CD4-positive, alpha-beta memory T cell (primary cell): ENCODE measurements around the gene SLC2A10. TPM values are rescaled to one million over a fixed set of nuclear protein-coding genes. Genes with fewer than 3 reads are reported as not detected.
A peak's percentile ranks its signal among the peaks of the same experiment; 100 is the strongest.

Experiments
- CTCF ChIA-PET: fragments of 350-600 bp; sonication (Branson Sonifier 250); formaldehyde crosslinking; loops from one replicate; lab custom pipeline; 2021; ENCODE audit warnings: inconsistent platforms; ENCODE audit not compliant: partially characterized antibody; lab: Charles Lee
- POLR2A ChIA-PET: fragments of 350-600 bp; sonication (Branson Sonifier 250); formaldehyde crosslinking; loops from one replicate; lab custom pipeline; 2021; ENCODE audit not compliant: partially characterized antibody; lab: Charles Lee
- DNase-seq, 5 donors: peaks; one replicate each; pipeline versions ENCODE4 v3.0.0 to v3.0.0-alpha.2; 2020 to 2022; ENCODE audit warnings: mixed read lengths in 1 of 5
- H3K27ac ChIP-seq: one replicate; pipeline ENCODE4 v1.7.0; 2013; ENCODE audit warnings: low read depth, low read length
- H3K27me3 ChIP-seq: 2 replicates; pipeline ENCODE4 v1.7.0; 2013; ENCODE audit warnings: mild to moderate bottlenecking, low read length, moderate library complexity; ENCODE audit not compliant: insufficient read depth
- H3K36me3 ChIP-seq: 2 replicates; pipeline ENCODE4 v1.7.0; 2013; ENCODE audit warnings: mild to moderate bottlenecking, low read length, moderate library complexity; ENCODE audit not compliant: insufficient read depth
- H3K4me1 ChIP-seq: 2 replicates; pipeline ENCODE4 v1.7.0; 2013; ENCODE audit warnings: mild to moderate bottlenecking, low read length, moderate library complexity; ENCODE audit not compliant: insufficient read depth
- H3K4me3 ChIP-seq, 2 donors: one replicate each; pipeline ENCODE4 v1.7.0; 2013; ENCODE audit warnings: low read length in 2 of 2, mild to moderate bottlenecking in 1 of 2
- H3K9me3 ChIP-seq, 2 donors: one replicate each; pipeline ENCODE4 v1.7.0; 2013; ENCODE audit warnings: low read length in 2 of 2, control low read depth in 1 of 2; ENCODE audit not compliant: control insufficient read depth in 1 of 2
- H3K27ac Mint-ChIP-seq, 7 donors: one replicate each; pipeline ENCODE4 v1.8.0; 2020 to 2021; ENCODE audit warnings: mixed read lengths in 7 of 7, mild to moderate bottlenecking in 6 of 7, inconsistent platforms in 3 of 7, moderate library complexity in 3 of 7
- H3K27me3 Mint-ChIP-seq, 2 donors: one replicate each; pipeline ENCODE4 v1.8.0; 2020 to 2021; ENCODE audit warnings: mixed read lengths in 2 of 2
- H3K36me3 Mint-ChIP-seq, 2 donors: one replicate each; pipeline ENCODE4 v1.8.0; 2020 to 2021; ENCODE audit warnings: mixed read lengths in 2 of 2, inconsistent platforms in 1 of 2, mild to moderate bottlenecking in 1 of 2
- H3K4me1 Mint-ChIP-seq, 4 donors: one replicate each; pipeline ENCODE4 v1.8.0; 2020 to 2021; ENCODE audit warnings: mixed read lengths in 4 of 4, mild to moderate bottlenecking in 1 of 4
- H3K4me3 Mint-ChIP-seq, 8 donors: one replicate each; pipeline ENCODE4 v1.8.0; 2020 to 2021; ENCODE audit warnings: mixed read lengths in 8 of 8, mild to moderate bottlenecking in 7 of 8, moderate library complexity in 6 of 8, inconsistent platforms in 3 of 8
- H3K9me3 Mint-ChIP-seq, 8 donors: one replicate each; pipeline ENCODE4 v1.8.0; 2020 to 2021; ENCODE audit warnings: mixed read lengths in 8 of 8, mild to moderate bottlenecking in 5 of 8, inconsistent platforms in 3 of 8, moderate library complexity in 1 of 8
- intact Hi-C: fragments of 100-400 bp; cut with micrococcal nuclease; formaldehyde crosslinking; loops from one replicate; pipeline ENCODE4 v1.15.1; 2023
- polyA plus RNA-seq, 2 donors: library from polyadenylated mRNA; unstranded; fragments of 300-500 nt; fragmentation: Illumina TruSeq; gene quantifications; one replicate each; pipeline ENCODE4 v1.2.3, GENCODE V29; 2021
- total RNA-seq, 2 experiments: library from RNA; stranded (reverse); gene quantifications; one replicate each; pipeline ENCODE4 v1.2.3, GENCODE V29; 2021

The SLC2A10 gene
- total and polyA plus RNA-seq, 4 experiments from 2014 or later, result not detected

GRCh38 chr20:46670228-46670584, 39.2 kb upstream of the SLC2A10 start:
- no peaks in the 10 kb centered on the region for H3K4me1 ChIP-seq
- H3K27me3 ChIP-seq, result no peaks in the 10 kb centered on the region
- Mint-ChIP-seq H3K27ac (no peak overlapping the region), H3K27me3 (no peaks in the 10 kb centered on the region), H3K36me3 (peaks cover 6 to 28% of the 10 kb centered on the region in 2 donors), H3K9me3 (peaks cover 2 to 16% (median 11%) of the 10 kb centered on the region in 8 donors), H3K4me1 (no peaks in the 10 kb centered on the region), H3K4me3 (no peak overlapping the region)
- DNase-seq, result no peak
- ChIA-PET CTCF (interaction anchor here (1.3 kb wide), 1 partner anchor 10 kb away, joined by 4 read pairs; no protein-coding TSS in a partner anchor), POLR2A (no interaction called here)
- no peaks in the 10 kb centered on the region for H3K36me3 ChIP-seq
- H3K4me3 ChIP-seq, result no peak overlapping the region
- no peak overlapping the region for H3K27ac ChIP-seq
- intact Hi-C loops, result no loop called here
- H3K9me3 ChIP-seq, result peaks cover 0 to 7% of the 10 kb centered on the region in 2 donors

GRCh38 chr20:46670585-46671584, 38.6 kb upstream of the SLC2A10 start:
- no peak overlapping the region for H3K27ac Mint-ChIP-seq

GRCh38 chr20:46671866-46672542, 37.4 kb upstream of the SLC2A10 start:
- H3K9me3 ChIP-seq, result peaks cover 0 to 7% of the 10 kb centered on the region in 2 donors

More at GRCh38 chr20:46670585-46671584, 38.6 kb upstream of the SLC2A10 start:
- H3K4me1 Mint-ChIP-seq, result no peaks in the 10 kb centered on the region
- Histone ChIP-seq H3K9me3 (peaks cover 0 to 7% of the 10 kb centered on the region in 2 donors), H3K4me3 (no peak overlapping the region), H3K27ac (no peak overlapping the region), H3K36me3 (no peaks in the 10 kb centered on the region), H3K4me1 (no peaks in the 10 kb centered on the region), H3K27me3 (no peaks in the 10 kb centered on the region)
- intact Hi-C loops, result no loop called here
- CTCF ChIA-PET, result interaction anchor here (1.3 kb wide), 1 partner anchor 9 kb away, joined by 4 read pairs; no protein-coding TSS in a partner anchor
- H3K4me3 Mint-ChIP-seq, result no peak overlapping the region
- POLR2A ChIA-PET, result no interaction called here
- DNase-seq, result no peak
- peaks cover 6 to 28% of the 10 kb centered on the region in 2 donors for H3K36me3 Mint-ChIP-seq
- no peaks in the 10 kb centered on the region for H3K27me3 Mint-ChIP-seq
- H3K9me3 Mint-ChIP-seq, result peaks cover 2 to 16% (median 11%) of the 10 kb centered on the region in 8 donors

GRCh38 chr20:46672543-46673148, 36.8 kb upstream of the SLC2A10 start:
- peaks cover 0 to 7% of the 10 kb centered on the region in 2 donors for H3K9me3 ChIP-seq
- Mint-ChIP-seq H3K27ac (no peak overlapping the region), H3K4me1 (no peaks in the 10 kb centered on the region), H3K9me3 (peaks cover 2 to 16% (median 11%) of the 10 kb centered on the region in 8 donors), H3K27me3 (peaks cover 0 to 1% of the 10 kb centered on the region in 2 donors), H3K4me3 (no peak overlapping the region), H3K36me3 (peaks cover 6 to 28% of the 10 kb centered on the region in 2 donors)
- intact Hi-C loops, result no loop called here
- no peak overlapping the region for H3K4me3 ChIP-seq
- no peaks in the 10 kb centered on the region for H3K4me1 ChIP-seq
- no peaks in the 10 kb centered on the region for H3K36me3 ChIP-seq
- H3K27me3 ChIP-seq, result no peaks in the 10 kb centered on the region
- H3K27ac ChIP-seq, result no peak overlapping the region
- no peak for DNase-seq
- POLR2A ChIA-PET, result no interaction called here
- CTCF ChIA-PET, result interaction anchor here (1.6 kb wide), 1 partner anchor 10 kb away, joined by 4 read pairs; no protein-coding TSS in a partner anchor

More at GRCh38 chr20:46671866-46672542, 37.4 kb upstream of the SLC2A10 start:
- Mint-ChIP-seq H3K36me3 (peaks cover 6 to 28% of the 10 kb centered on the region in 2 donors), H3K27me3 (peaks cover 0 to 1% of the 10 kb centered on the region in 2 donors), H3K4me3 (no peak overlapping the region), H3K9me3 (peaks cover 2 to 16% (median 11%) of the 10 kb centered on the region in 8 donors), H3K4me1 (no peaks in the 10 kb centered on the region), H3K27ac (no peak overlapping the region)
- Histone ChIP-seq H3K4me1 (no peaks in the 10 kb centered on the region), H3K4me3 (no peak overlapping the region), H3K27me3 (no peaks in the 10 kb centered on the region), H3K36me3 (no peaks in the 10 kb centered on the region), H3K27ac (no peak overlapping the region)
- no peak for DNase-seq
- intact Hi-C loops, result no loop called here
- ChIA-PET CTCF (interaction anchor here (1.6 kb wide), 1 partner anchor 10 kb away, joined by 4 read pairs; no protein-coding TSS in a partner anchor), POLR2A (no interaction called here)

- DNase-seq, result no peak
- Mint-ChIP-seq H3K27ac (peak overlapping the region in 3 of 7 donors; percentile 6 to 76 (median 49)), H3K9me3 (peaks cover 2 to 16% (median 10%) of the 10 kb centered on the region in 8 donors)
These were observed 35.8 kb upstream of the SLC2A10 start for GRCh38 chr20:46673394-46674252.

GRCh38 chr20:46674253-46675083, 35.0 kb upstream of the SLC2A10 start:
- Mint-ChIP-seq H3K4me1 (no peaks in the 10 kb centered on the region), H3K9me3 (peaks cover 2 to 15% (median 10%) of the 10 kb centered on the region in 8 donors), H3K27ac (no peak overlapping the region), H3K4me3 (no peak overlapping the region), H3K36me3 (peaks cover 3 to 18% of the 10 kb centered on the region in 2 donors), H3K27me3 (peaks cover 0 to 1% of the 10 kb centered on the region in 2 donors)
- ChIA-PET CTCF (no interaction called here), POLR2A (no interaction called here)
- intact Hi-C loops, result no loop called here
- Histone ChIP-seq H3K4me1 (no peaks in the 10 kb centered on the region), H3K9me3 (peaks cover 0 to 7% of the 10 kb centered on the region in 2 donors), H3K36me3 (no peaks in the 10 kb centered on the region), H3K4me3 (no peak overlapping the region), H3K27me3 (no peaks in the 10 kb centered on the region), H3K27ac (no peak overlapping the region)
- no peak for DNase-seq

More at GRCh38 chr20:46673394-46674252, 35.8 kb upstream of the SLC2A10 start:
- no peaks in the 10 kb centered on the region for H3K4me1 ChIP-seq
- no peak overlapping the region for H3K4me3 ChIP-seq
- ChIA-PET CTCF (no interaction called here), POLR2A (no interaction called here)
- no peak overlapping the region for H3K4me3 Mint-ChIP-seq
- no peaks in the 10 kb centered on the region for H3K36me3 ChIP-seq
- intact Hi-C loops, result no loop called here
- H3K4me1 Mint-ChIP-seq, result no peaks in the 10 kb centered on the region
- peaks cover 0 to 7% of the 10 kb centered on the region in 2 donors for H3K9me3 ChIP-seq
- peaks cover 3 to 23% of the 10 kb centered on the region in 2 donors for H3K36me3 Mint-ChIP-seq
- peaks cover 0 to 1% of the 10 kb centered on the region in 2 donors for H3K27me3 Mint-ChIP-seq
- H3K27ac ChIP-seq, result no peak overlapping the region
- H3K27me3 ChIP-seq, result no peaks in the 10 kb centered on the region
